HEK293 (cell line): ENCODE data around the gene RNU1-2.

ENCODE experiments used
- BCL11A ChIP-seq: fragments of 450-650 bp; formaldehyde crosslinking; IDR thresholded peaks from 2 replicates; pipeline ENCODE4 v1.5.1; 2016; ENCODE audit warnings: low read depth, missing biosample characterization, missing genetic modification characterization
- KLF10 ChIP-seq: fragments of 450-650 bp; IDR thresholded peaks from 2 replicates; pipeline ENCODE4 v1.5.1; 2018; ENCODE audit warnings: missing biosample characterization, mild to moderate bottlenecking, missing genetic modification characterization
- RBAK ChIP-seq: fragments of 450-650 bp; formaldehyde crosslinking; IDR thresholded peaks from 2 replicates; pipeline ENCODE4 v1.5.1; 2016; ENCODE audit warnings: missing biosample characterization, missing genetic modification characterization
- ZBTB17 ChIP-seq: fragments of 450-650 bp; formaldehyde crosslinking; IDR thresholded peaks from 2 replicates; pipeline ENCODE4 v1.5.1; 2016; ENCODE audit warnings: missing biosample characterization, missing genetic modification characterization
- ZBTB21 ChIP-seq: fragments of 450-650 bp; formaldehyde crosslinking; IDR thresholded peaks from 2 replicates; pipeline ENCODE4 v1.5.1; 2017; ENCODE audit warnings: missing biosample characterization, missing genetic modification characterization
- ZFHX2 ChIP-seq: fragments of 450-650 bp; formaldehyde crosslinking; conservative IDR thresholded peaks from 2 replicates; pipeline ENCODE4 v1.5.1; 2016; ENCODE audit warnings: missing biosample characterization, missing genetic modification characterization
- ZNF174 ChIP-seq: fragments of 450-650 bp; formaldehyde crosslinking; IDR thresholded peaks from 2 replicates; pipeline ENCODE4 v1.5.0; 2017; ENCODE audit warnings: missing biosample characterization, mild to moderate bottlenecking, missing genetic modification characterization
- ZNF184 ChIP-seq: fragments of 450-650 bp; IDR thresholded peaks from 2 replicates; pipeline ENCODE4 v1.5.1; 2018; ENCODE audit warnings: missing biosample characterization, mild to moderate bottlenecking, missing genetic modification characterization
- ZNF19 ChIP-seq: fragments of 450-650 bp; formaldehyde crosslinking; IDR thresholded peaks from 2 replicates; pipeline ENCODE4; 2016; ENCODE audit warnings: missing biosample characterization, missing genetic modification characterization, low read depth
- ZNF221 ChIP-seq: fragments of 450-650 bp; formaldehyde crosslinking; IDR thresholded peaks from 2 replicates; pipeline ENCODE4 v1.5.1; 2017; ENCODE audit warnings: missing biosample characterization, missing genetic modification characterization, borderline replicate concordance
- ZNF366 ChIP-seq: fragments of 450-650 bp; formaldehyde crosslinking; conservative IDR thresholded peaks from 2 replicates; pipeline ENCODE4 v1.5.1; 2016; ENCODE audit warnings: missing biosample characterization, missing genetic modification characterization
- ZNF629 ChIP-seq: fragments of 450-650 bp; formaldehyde crosslinking; IDR thresholded peaks from 2 replicates; pipeline ENCODE4 v1.5.1; 2017; ENCODE audit warnings: missing biosample characterization, missing genetic modification characterization
- TF ChIP-seq, protein P1 (sequence below): fragments of 450-650 bp; formaldehyde crosslinking; IDR thresholded peaks from 2 replicates; pipeline ENCODE4 v1.5.1; 2016; ENCODE audit warnings: missing biosample characterization, missing genetic modification characterization
- TF ChIP-seq, protein P2 (sequence below): fragments of 450-650 bp; formaldehyde crosslinking; IDR thresholded peaks from 2 replicates; pipeline ENCODE4 v1.5.1; 2016; ENCODE audit warnings: missing biosample characterization, missing genetic modification characterization

GRCh38 chr1:16922885-16923431 is 27.2 kb downstream of the RNU1-2 start:
- TF ChIP-seq, protein P1, sequence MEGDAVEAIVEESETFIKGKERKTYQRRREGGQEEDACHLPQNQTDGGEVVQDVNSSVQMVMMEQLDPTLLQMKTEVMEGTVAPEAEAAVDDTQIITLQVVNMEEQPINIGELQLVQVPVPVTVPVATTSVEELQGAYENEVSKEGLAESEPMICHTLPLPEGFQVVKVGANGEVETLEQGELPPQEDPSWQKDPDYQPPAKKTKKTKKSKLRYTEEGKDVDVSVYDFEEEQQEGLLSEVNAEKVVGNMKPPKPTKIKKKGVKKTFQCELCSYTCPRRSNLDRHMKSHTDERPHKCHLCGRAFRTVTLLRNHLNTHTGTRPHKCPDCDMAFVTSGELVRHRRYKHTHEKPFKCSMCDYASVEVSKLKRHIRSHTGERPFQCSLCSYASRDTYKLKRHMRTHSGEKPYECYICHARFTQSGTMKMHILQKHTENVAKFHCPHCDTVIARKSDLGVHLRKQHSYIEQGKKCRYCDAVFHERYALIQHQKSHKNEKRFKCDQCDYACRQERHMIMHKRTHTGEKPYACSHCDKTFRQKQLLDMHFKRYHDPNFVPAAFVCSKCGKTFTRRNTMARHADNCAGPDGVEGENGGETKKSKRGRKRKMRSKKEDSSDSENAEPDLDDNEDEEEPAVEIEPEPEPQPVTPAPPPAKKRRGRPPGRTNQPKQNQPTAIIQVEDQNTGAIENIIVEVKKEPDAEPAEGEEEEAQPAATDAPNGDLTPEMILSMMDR (tag by site-specific recombination) = no peak
- no peak for TF ChIP-seq ZBTB17 (tag by site-specific recombination)
- no peak for TF ChIP-seq ZNF19 (tag by site-specific recombination)
- TF ChIP-seq, protein P2, sequence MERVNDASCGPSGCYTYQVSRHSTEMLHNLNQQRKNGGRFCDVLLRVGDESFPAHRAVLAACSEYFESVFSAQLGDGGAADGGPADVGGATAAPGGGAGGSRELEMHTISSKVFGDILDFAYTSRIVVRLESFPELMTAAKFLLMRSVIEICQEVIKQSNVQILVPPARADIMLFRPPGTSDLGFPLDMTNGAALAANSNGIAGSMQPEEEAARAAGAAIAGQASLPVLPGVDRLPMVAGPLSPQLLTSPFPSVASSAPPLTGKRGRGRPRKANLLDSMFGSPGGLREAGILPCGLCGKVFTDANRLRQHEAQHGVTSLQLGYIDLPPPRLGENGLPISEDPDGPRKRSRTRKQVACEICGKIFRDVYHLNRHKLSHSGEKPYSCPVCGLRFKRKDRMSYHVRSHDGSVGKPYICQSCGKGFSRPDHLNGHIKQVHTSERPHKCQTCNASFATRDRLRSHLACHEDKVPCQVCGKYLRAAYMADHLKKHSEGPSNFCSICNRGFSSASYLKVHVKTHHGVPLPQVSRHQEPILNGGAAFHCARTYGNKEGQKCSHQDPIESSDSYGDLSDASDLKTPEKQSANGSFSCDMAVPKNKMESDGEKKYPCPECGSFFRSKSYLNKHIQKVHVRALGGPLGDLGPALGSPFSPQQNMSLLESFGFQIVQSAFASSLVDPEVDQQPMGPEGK (tag by site-specific recombination) = no peak
- TF ChIP-seq ZNF629 (tag by site-specific recombination) = no peak
- TF ChIP-seq ZNF184 (tag by site-specific recombination) = no peak
- TF ChIP-seq RBAK (tag by site-specific recombination) = no peak
- TF ChIP-seq BCL11A (tag by site-specific recombination) = no peak
- no peak for TF ChIP-seq ZFHX2 (tag by site-specific recombination)
- TF ChIP-seq ZNF221 (tag by site-specific recombination) = no peak
- TF ChIP-seq ZNF174 (tag by site-specific recombination) = no peak
- TF ChIP-seq ZBTB21 (tag by site-specific recombination) = no peak
- no peak for TF ChIP-seq KLF10
- no peak for TF ChIP-seq ZNF366 (tag by site-specific recombination)
